Kidney (tissue), 14 donors: ENCODE results near the gene CORIN. TPM values are rescaled to one million over a fixed set of nuclear protein-coding genes. Genes with fewer than 3 reads are reported as not detected.
A peak's percentile ranks its signal among the peaks of the same experiment; 100 is the strongest.

ENCODE experiments used
- DNase-seq, 5 donors: peaks; one replicate each; pipeline ENCODE4 v3.0.0-alpha.2; 2013 to 2020
- FAIRE-seq: peaks from 2 replicates; lab custom pipeline; 2012; peaks lifted over from hg19 to GRCh38; lab: Jason Lieb, UNC
- H3K27ac ChIP-seq, 2 donors: one replicate each; pipeline ENCODE4 v1.7.0; 2013; ENCODE audit warnings: low read depth in 2 of 2, low read length in 2 of 2, inconsistent platforms in 1 of 2
- H3K27me3 ChIP-seq: one replicate; pipeline ENCODE4 v1.7.1; 2013; ENCODE audit warnings: low read length, inconsistent platforms; ENCODE audit not compliant: control insufficient read depth, insufficient read depth
- H3K36me3 ChIP-seq, 3 donors: one replicate each; pipeline versions ENCODE4 v1.7.0 to v1.7.1; 2013; ENCODE audit warnings: low read length in 3 of 3, control low read depth in 1 of 3, inconsistent platforms in 1 of 3; ENCODE audit not compliant: insufficient read depth in 3 of 3, control insufficient read depth in 2 of 3
- H3K4me1 ChIP-seq, 3 donors: one replicate each; pipeline versions ENCODE4 v1.7.0 to v1.7.1; 2013; ENCODE audit warnings: low read length in 3 of 3, inconsistent platforms in 1 of 3, low read depth in 1 of 3; ENCODE audit not compliant: control insufficient read depth in 2 of 3, insufficient read depth in 2 of 3
- H3K4me3 ChIP-seq, 3 donors: one replicate each; pipeline versions ENCODE4 v1.7.0 to v1.8.1; 2013; ENCODE audit warnings: low read length in 3 of 3, control low read depth in 1 of 3, inconsistent platforms in 1 of 3
- H3K9ac ChIP-seq, 3 donors: one replicate each; pipeline versions ENCODE4 v1.7.0 to v1.7.1; 2013; ENCODE audit warnings: low read length in 3 of 3, control low read depth in 1 of 3, inconsistent platforms in 1 of 3
- H3K9me3 ChIP-seq, 3 donors: one replicate each; pipeline versions ENCODE4 v1.7.0 to v1.7.1; 2013; ENCODE audit warnings: low read length in 3 of 3, control low read depth in 1 of 3, inconsistent platforms in 1 of 3; ENCODE audit not compliant: control insufficient read depth in 2 of 3, insufficient read depth in 1 of 3
- intact Hi-C: fragments of 100-400 bp; cut with DNase I; formaldehyde crosslinking; loops from one replicate; pipeline ENCODE4 v1.11.1; 2022
- polyA plus RNA-seq: library from polyadenylated mRNA; stranded (reverse); fragments of 350-450 nt; fragmentation: Illumina TruSeq; extraction: RNeasy Lipid Tissue Mini Kit (QIAGEN cat#74804); gene quantifications from one replicate; pipeline ENCODE4 v1.2.3, GENCODE V29; 2014; ENCODE audit warnings: low read depth, low replicate concordance; ENCODE audit not compliant: insufficient read depth
- total RNA-seq: library from RNA; stranded (reverse); fragmentation: NEBNext Ultra II Directional; extraction: Animal tissue kit (Norgen Biotek cat#: 25700); gene quantifications from one replicate; pipeline ENCODE4 v1.2.1, GENCODE V29; 2021
- TF ChIP-seq, protein P1 (sequence below): IDR thresholded peaks from 3 replicates; pipeline ENCODE4 v1.5.1; 2012; ENCODE audit warnings: mild to moderate bottlenecking, moderate library complexity, borderline replicate concordance; ENCODE audit not compliant: insufficient read depth; ENCODE audit errors: extremely low read depth
- donor health status: control.
- donor health status: control.
- donor health status: control.
- donor health status: control.
- donor health status: control.
- donor health status: DM: yes; HTN: yes; CAD: no.
- donor health status: Normal renal cell carcinoma (clear cell type).

CORIN gene
- total and polyA plus RNA-seq, 2 donors from 2014 or later, result 0.75 to 2.6 TPM

DNA sequence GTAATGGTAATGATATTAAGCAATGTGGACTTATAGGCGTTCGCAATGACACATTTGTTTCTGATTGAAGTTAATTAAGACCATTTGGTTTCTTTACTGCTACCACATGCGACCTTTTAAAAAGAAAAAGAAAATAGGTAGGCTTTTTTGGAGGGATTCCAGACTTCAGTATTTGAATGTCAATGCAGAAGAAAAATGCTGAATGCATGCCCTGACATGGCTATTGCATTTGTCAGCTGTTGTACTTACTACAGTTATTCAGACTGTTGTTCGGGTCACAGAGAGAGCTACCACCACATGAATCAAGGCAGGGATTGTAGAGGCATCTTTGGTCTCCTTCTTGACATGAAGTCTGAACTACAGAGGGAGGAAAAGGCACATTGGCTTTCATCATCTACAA is 163.7 kb downstream of the CORIN start:
- DNase-seq (peak in 1 of 5 donors; percentile 15), FAIRE-seq (no peak)
- H3K27me3 ChIP-seq, result no peaks in the 10 kb centered on the region
- intact Hi-C loops, result loop anchor here (10.0 kb wide), 1 partner anchor 261 kb away; no protein-coding TSS in a partner anchor
- H3K36me3 ChIP-seq, result no peaks in the 10 kb centered on the region
- no peak overlapping the region for H3K9ac ChIP-seq
- H3K4me3 ChIP-seq, result no peak overlapping the region
- H3K4me1 ChIP-seq, result no peaks in the 10 kb centered on the region
- H3K9me3 ChIP-seq, result no peaks in the 10 kb centered on the region
- no peak overlapping the region for H3K27ac ChIP-seq
- TF ChIP-seq, protein P1, sequence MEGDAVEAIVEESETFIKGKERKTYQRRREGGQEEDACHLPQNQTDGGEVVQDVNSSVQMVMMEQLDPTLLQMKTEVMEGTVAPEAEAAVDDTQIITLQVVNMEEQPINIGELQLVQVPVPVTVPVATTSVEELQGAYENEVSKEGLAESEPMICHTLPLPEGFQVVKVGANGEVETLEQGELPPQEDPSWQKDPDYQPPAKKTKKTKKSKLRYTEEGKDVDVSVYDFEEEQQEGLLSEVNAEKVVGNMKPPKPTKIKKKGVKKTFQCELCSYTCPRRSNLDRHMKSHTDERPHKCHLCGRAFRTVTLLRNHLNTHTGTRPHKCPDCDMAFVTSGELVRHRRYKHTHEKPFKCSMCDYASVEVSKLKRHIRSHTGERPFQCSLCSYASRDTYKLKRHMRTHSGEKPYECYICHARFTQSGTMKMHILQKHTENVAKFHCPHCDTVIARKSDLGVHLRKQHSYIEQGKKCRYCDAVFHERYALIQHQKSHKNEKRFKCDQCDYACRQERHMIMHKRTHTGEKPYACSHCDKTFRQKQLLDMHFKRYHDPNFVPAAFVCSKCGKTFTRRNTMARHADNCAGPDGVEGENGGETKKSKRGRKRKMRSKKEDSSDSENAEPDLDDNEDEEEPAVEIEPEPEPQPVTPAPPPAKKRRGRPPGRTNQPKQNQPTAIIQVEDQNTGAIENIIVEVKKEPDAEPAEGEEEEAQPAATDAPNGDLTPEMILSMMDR, result no peak

DNA sequence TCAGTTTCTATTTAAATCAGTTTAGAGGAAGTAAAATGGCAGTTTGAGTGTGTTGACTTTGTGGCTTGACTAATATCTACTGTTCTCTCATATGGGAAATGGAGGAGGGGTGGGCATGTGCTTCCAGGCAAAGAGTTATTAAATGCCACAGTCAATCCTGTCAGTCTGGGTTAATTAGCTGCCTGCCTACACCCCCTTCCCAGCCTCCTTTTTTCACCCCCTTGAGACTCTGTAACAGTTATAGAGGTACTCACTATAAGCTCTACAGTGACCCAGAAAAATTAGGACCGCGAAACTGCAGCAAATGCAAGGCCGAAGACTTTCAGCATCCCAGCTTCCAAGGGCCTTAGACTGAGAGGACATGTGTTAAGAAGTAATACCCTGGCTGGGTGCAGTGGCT is 165.2 kb downstream of the CORIN start:
- no peak for DNase-seq
- no peak for FAIRE-seq
- H3K4me3 ChIP-seq, result no peak overlapping the region

DNA sequence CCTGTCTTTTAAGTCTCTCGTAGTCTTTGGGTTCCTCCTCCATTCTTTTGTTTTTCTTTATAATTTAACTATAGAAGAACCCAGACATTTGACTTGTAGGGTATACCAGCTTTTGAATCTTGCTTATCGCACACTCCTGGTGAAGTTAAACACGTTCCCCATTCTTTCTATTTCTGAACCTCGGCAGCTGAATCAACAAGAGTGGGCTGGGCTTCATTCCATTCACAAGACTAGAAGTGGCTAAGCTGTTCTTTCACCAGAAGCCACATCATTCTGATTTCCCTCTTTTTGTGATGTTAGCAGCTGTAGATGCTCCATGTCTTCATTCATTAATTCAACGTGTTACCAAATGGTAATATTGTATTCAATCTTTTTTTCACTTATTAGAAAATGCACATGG is 167.9 kb downstream of the CORIN start:
- Histone ChIP-seq H3K4me1 (no peaks in the 10 kb centered on the region), H3K36me3 (no peaks in the 10 kb centered on the region), H3K4me3 (no peak overlapping the region), H3K27ac (no peak overlapping the region), H3K27me3 (no peaks in the 10 kb centered on the region), H3K9me3 (no peaks in the 10 kb centered on the region), H3K9ac (no peak overlapping the region)
- FAIRE-seq (no peak), DNase-seq (peak in 2 of 5 donors; percentile 6 to 47)
- intact Hi-C loops, result loop anchor here (10.0 kb wide), 1 partner anchor 265 kb away; no protein-coding TSS in a partner anchor
- TF ChIP-seq, protein P1, result no peak

More for the DNA sequence above, 165.2 kb downstream of the CORIN start:
- Histone ChIP-seq H3K27ac (no peak overlapping the region), H3K4me1 (no peaks in the 10 kb centered on the region), H3K27me3 (no peaks in the 10 kb centered on the region), H3K36me3 (no peaks in the 10 kb centered on the region), H3K9me3 (no peaks in the 10 kb centered on the region), H3K9ac (no peak overlapping the region)
- TF ChIP-seq, protein P1, result no peak
- intact Hi-C loops, result loop anchor here (10.0 kb wide), 1 partner anchor 262 kb away; no protein-coding TSS in a partner anchor
